ENCODE results near the gene NCLN. TPM values are rescaled to one million over a fixed set of nuclear protein-coding genes. Genes with fewer than 3 reads are reported as not detected.

The NCLN gene
- total RNA-seq, 1 experiment from 2014 or later, result 68.5 TPM

DNA sequence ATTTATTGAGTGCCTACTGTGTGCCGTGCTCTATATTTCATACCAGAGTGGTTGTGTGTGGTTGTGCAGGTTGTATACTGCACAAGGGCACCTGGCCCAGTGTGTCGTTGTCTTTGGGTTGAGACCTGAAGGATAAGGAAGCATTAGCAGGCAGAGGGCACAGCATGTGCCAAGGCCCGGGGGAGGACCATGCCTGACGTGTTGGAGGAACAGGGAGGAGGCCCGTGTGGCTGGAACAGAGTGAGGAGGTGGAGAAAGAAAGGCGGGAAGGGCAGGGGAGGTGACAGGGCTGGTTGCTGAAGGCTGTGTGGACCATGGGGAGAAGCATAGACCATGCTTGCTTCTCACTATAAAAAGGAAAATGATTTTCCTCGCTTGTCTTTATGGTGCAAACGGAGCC lies 65.5 kb downstream of the NCLN start:
- H3K4me3 ChIP-seq, result no peak overlapping the region
- no peaks in the 10 kb centered on the region for H3K36me3 ChIP-seq
- no peaks in the 10 kb centered on the region for H3K9me3 ChIP-seq
- no peaks in the 10 kb centered on the region for H3K27me3 ChIP-seq
- no peak for DNase-seq

DNA sequence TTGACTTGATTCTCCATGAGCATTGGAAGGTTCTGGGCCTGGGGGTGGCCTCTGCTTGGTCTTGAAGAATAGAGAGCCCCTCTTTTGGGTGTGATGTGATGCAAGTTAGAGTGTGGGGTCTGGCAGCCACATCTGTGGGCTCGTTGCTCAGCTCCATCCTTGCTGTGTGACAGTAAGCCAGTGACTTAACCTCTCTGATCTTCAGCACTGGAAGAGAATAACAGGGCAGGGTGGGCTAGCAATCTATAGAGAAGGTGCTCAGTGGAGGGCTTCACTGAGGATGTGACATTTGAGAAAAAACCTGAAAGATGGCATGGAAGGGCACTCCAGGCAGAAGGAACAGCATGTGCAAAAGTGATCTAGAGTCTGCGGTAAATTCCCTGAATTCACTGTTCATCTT lies 66.9 kb downstream of the NCLN start:
- no peak for DNase-seq
- Histone ChIP-seq H3K9me3 (no peaks in the 10 kb centered on the region), H3K27me3 (no peaks in the 10 kb centered on the region), H3K4me3 (no peak overlapping the region), H3K36me3 (no peaks in the 10 kb centered on the region)

DNA sequence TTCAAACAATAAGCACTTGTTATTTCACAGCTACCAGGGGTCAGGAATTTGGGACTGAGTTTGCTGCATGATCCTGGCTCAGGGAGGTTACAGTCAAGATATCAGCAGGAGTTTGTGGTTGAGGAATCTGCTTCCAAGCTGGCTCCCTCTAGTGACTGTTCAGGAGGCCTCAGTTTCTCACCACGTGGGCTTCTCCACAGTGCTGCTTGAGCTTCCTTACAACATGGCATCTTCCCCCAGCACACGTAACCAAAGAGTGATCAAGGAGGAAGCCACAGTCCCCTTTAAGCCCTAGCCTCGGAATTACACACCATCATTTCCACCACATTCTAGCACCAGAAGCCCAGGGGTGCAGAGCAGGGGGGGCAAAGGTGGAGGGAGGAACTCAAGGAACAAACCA lies 67.5 kb downstream of the NCLN start:
- Histone ChIP-seq H3K36me3 (no peaks in the 10 kb centered on the region), H3K4me3 (no peak overlapping the region), H3K27me3 (no peaks in the 10 kb centered on the region), H3K9me3 (no peaks in the 10 kb centered on the region)
- DNase-seq, result no peak

DNA sequence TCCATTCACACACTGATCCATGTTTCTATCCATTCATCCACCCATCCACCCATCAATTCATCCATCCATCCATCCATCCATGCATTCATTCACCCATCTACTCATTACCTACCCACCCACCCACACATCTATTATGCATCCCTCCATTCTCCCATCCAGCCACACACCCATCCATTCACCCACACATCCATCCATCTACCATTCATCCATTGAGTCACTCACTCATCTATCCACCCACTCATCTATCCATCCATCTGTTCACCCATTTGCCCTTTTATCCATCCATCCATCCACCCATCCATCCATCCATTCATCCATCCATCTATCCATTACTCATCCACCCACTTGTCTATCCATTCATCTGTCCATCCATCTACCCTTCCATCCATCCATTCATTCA lies 68.8 kb downstream of the NCLN start:
- Histone ChIP-seq H3K9me3 (no peaks in the 10 kb centered on the region), H3K27me3 (no peaks in the 10 kb centered on the region), H3K4me3 (no peak overlapping the region), H3K36me3 (no peaks in the 10 kb centered on the region)
- no peak for DNase-seq

DNA sequence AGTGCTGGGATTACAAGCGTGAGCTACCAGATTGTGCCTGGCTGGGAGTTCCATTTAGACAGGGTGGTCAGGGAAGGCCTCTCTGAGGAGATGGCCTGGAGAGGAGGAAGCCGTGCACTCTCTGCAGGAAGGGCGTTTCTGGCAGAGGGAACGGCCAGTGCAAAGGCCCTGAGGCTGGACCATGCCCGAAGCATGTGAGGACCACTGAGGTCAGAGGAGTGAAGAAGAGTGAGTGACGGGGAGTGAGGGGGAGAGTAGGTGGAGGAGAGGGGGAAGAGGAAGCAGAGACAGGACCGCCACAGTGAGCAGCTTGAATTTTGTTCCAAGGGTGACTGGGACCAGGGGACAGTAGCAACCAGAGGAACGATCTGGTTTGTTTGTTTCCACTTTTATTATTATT lies 71.3 kb downstream of the NCLN start:
- Histone ChIP-seq H3K9me3 (no peaks in the 10 kb centered on the region), H3K27me3 (no peaks in the 10 kb centered on the region), H3K36me3 (no peaks in the 10 kb centered on the region), H3K4me3 (no peak overlapping the region)
- no peak for DNase-seq

Other genes with a start within 250 kb of the NCLN start
- 5.0 and 6.8 TPM in 2 replicates for gene ZNF77, start 241.0 kb upstream of the NCLN start, total RNA-seq (2014; rRNA removed; shearing (Covaris generic); ENCODE audit: low replicate concordance)
- gene TLE6, start 208.4 kb upstream of the NCLN start, total RNA-seq (2014; rRNA removed; shearing (Covaris generic); ENCODE audit: low replicate concordance), result not detected in 2 replicates
- 1.5 and 4.1 TPM in 2 replicates for gene TLE2, start 156.7 kb upstream of the NCLN start, total RNA-seq (2014; rRNA removed; shearing (Covaris generic); ENCODE audit: low replicate concordance)
- 165 and 217 TPM in 2 replicates for gene TLE5, start 123.4 kb upstream of the NCLN start, total RNA-seq (2014; rRNA removed; shearing (Covaris generic); ENCODE audit: low replicate concordance)
- 29.7 and 46.0 TPM in 2 replicates for gene GNA11, start 91.6 kb upstream of the NCLN start, total RNA-seq (2014; rRNA removed; shearing (Covaris generic); ENCODE audit: low replicate concordance)
- gene GNA15, start 49.9 kb upstream of the NCLN start, total RNA-seq (2014; rRNA removed; shearing (Covaris generic); ENCODE audit: low replicate concordance), result not detected in 2 replicates
- not detected in 2 replicates for gene S1PR4, start 7.2 kb upstream of the NCLN start, total RNA-seq (2014; rRNA removed; shearing (Covaris generic); ENCODE audit: low replicate concordance)
- gene CELF5, start 38.7 kb downstream of the NCLN start, total RNA-seq (2014; rRNA removed; shearing (Covaris generic); ENCODE audit: low replicate concordance), result not detected in 2 replicates
- gene NFIC, start 180.7 kb downstream of the NCLN start, total RNA-seq (2014; rRNA removed; shearing (Covaris generic); ENCODE audit: low replicate concordance), result 1.7 and 14.1 TPM in 2 replicates